ENCODE measurements around the gene PWWP2B.

The PWWP2B gene

DNA sequence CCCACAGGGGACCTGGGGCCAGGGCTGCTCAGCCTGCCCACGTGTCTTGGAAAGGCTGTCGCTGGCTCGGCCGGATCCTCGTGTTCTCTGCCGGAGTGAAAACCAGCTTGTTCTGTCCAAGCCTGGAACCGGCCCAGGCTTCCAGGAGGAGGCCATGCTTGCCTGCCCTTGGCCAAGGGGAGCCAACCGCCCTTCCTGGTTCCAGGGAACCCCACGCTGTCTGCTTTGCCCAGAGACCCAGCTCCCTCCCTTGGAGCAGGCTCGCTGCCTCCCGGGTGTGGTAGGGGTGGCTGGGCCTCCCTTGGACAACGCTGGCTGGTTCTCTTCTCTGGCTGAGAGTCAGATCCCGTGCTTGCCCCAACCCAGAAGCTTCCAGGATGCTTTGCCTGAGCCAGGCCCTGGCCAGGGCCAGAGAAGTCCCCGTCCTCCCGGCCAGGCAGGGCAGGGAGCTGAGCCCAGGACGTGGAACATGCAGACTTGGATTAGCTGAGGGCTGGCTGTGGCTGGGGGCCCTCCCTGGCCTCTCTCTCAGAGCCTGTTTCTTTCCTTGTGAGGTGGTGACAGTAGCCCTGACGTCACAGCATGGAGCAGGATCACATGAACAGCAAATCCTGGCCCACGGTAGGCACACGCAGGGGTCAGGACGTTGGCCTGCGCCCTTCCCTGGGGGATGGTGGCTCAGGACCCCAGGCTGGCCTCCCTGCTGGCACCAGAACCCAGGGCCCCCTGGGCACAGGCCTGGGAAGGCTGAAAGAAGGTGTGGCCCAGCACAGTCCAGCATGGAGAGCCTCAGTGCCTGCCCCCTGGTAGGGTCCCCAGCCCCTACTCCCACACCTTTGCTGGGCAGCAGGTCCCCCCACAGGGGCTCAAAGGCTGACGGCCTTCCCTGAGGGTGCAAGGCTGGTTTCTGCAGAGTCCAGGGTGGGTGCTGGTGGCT is 67.5 kb downstream of the PWWP2B start:
- H3K4me2 ChIP-seq (ENCODE audit: low read length): no peak overlapping the region
- no peaks in the 10 kb centered on the region for H4K20me1 ChIP-seq (ENCODE audit: control insufficient read depth, insufficient read depth, low read depth, low read length)
- TF ChIP-seq EZH2phosphoT487 (IDR thresholded peaks at IDR 0.05; ENCODE audit: borderline replicate concordance, low read length): no peak
- TF ChIP-seq, protein P1, sequence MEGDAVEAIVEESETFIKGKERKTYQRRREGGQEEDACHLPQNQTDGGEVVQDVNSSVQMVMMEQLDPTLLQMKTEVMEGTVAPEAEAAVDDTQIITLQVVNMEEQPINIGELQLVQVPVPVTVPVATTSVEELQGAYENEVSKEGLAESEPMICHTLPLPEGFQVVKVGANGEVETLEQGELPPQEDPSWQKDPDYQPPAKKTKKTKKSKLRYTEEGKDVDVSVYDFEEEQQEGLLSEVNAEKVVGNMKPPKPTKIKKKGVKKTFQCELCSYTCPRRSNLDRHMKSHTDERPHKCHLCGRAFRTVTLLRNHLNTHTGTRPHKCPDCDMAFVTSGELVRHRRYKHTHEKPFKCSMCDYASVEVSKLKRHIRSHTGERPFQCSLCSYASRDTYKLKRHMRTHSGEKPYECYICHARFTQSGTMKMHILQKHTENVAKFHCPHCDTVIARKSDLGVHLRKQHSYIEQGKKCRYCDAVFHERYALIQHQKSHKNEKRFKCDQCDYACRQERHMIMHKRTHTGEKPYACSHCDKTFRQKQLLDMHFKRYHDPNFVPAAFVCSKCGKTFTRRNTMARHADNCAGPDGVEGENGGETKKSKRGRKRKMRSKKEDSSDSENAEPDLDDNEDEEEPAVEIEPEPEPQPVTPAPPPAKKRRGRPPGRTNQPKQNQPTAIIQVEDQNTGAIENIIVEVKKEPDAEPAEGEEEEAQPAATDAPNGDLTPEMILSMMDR (IDR thresholded peaks at IDR 0.05; ENCODE audit: low read depth, low read length, poor library complexity, severe bottlenecking): no peak
- no peaks in the 10 kb centered on the region for H3K36me3 ChIP-seq (ENCODE audit: control insufficient read depth, low read length)
- H3K4me3 ChIP-seq (ENCODE audit: low read length): no peak overlapping the region
- H3K9me3 ChIP-seq (ENCODE audit: control insufficient read depth, insufficient read depth, low read length): no peaks in the 10 kb centered on the region
- H3F3A ChIP-seq (ENCODE audit: control insufficient read depth, insufficient read depth): no peaks in the 10 kb centered on the region
- no peak overlapping the region for H3K27ac ChIP-seq (ENCODE audit: low read depth, low read length)
- no peaks in the 10 kb centered on the region for H3K9me2 ChIP-seq (replicated peaks; ENCODE audit: control insufficient read depth, low read length)
- no peaks in the 10 kb centered on the region for H3K79me2 ChIP-seq (ENCODE audit: control insufficient read depth, low read length)
- no peaks in the 10 kb centered on the region for H3K4me1 ChIP-seq (ENCODE audit: control insufficient read depth, low read length)
- H3K27me3 ChIP-seq (ENCODE audit: control insufficient read depth, low read length): no peaks in the 10 kb centered on the region

DNA sequence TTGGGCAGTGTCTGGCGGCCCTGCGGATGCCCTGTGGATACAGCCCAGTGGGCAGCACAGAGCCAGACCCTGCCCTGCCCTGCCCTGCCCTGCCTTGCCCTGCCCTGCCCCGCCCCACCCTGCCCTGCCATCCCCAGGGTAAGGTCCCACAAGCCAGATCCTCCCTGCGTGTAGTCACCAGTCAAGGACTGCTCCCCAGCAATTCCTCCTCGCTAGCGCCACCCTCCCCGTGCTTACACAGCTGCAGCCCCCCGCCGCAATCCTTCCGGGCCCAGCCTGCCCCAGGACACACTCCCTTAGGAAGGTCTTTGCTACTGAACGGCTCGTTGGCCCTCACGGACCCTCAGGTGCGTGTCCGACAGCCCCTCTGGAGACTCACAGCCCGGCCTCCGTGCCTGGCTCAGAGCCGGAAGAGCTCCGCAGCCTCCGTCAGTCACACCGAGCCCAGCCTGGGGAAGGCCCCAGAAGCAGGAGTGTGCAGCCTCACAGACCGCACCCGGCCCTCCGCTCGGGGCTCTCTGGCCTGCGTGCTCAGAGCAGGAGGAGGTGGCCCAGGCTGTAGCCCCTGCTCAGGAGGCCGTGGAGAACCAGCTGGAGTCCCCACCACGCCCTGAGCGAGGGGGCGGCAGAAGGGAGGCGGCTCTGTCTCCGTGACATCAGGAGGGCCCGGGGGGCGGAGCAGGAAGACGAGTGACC is 68.3 kb downstream of the PWWP2B start:
- Histone ChIP-seq H3K9me2 (replicated peaks; ENCODE audit: control insufficient read depth, low read length) (no peaks in the 10 kb centered on the region), H3K27ac (ENCODE audit: low read depth, low read length) (no peak overlapping the region), H3K36me3 (ENCODE audit: control insufficient read depth, low read length) (no peaks in the 10 kb centered on the region), H3K79me2 (ENCODE audit: control insufficient read depth, low read length) (no peaks in the 10 kb centered on the region), H3F3A (ENCODE audit: control insufficient read depth, insufficient read depth) (no peaks in the 10 kb centered on the region), H3K4me3 (ENCODE audit: low read length) (no peak overlapping the region), H3K9me3 (ENCODE audit: control insufficient read depth, insufficient read depth, low read length) (no peaks in the 10 kb centered on the region), H3K4me1 (ENCODE audit: control insufficient read depth, low read length) (no peaks in the 10 kb centered on the region), H4K20me1 (ENCODE audit: control insufficient read depth, insufficient read depth, low read depth, low read length) (no peaks in the 10 kb centered on the region), H3K4me2 (ENCODE audit: low read length) (no peak overlapping the region), H3K27me3 (ENCODE audit: control insufficient read depth, low read length) (no peaks in the 10 kb centered on the region)
- TF ChIP-seq, protein P1 (IDR thresholded peaks at IDR 0.05; ENCODE audit: low read depth, low read length, poor library complexity, severe bottlenecking): no peak
- no peak for TF ChIP-seq EZH2phosphoT487 (IDR thresholded peaks at IDR 0.05; ENCODE audit: borderline replicate concordance, low read length)

DNA sequence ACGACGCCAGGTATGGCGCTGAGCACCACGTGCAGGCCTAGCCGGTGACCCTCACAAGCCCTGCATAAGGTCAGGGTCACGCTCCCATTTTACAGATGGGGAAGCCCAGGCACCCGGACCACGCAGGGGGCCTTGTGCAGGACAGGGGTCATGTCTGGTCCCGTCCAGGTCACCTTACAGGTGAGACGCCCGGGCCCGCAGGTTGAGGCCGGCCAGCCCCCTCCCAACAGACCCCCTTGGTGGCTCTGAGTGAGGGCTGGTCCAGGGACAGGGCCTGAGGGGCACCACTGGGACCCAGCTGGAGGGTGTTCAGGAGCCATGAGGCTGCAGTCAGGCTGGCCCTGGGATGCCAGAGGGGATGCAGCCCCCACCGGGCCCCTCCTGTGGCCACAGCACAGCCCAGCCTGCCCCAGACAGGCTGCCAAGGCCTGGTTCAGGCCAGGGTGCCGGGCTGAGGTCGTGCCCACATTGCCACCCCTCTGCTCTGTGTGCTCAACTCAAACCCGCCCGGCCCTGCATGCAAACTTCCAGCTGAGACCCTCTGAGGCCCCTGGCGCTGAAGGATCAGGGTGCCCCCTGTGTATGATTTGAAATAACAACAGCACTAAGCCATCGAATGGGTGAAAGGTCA is 69.0 kb downstream of the PWWP2B start:
- Histone ChIP-seq H3K4me1 (ENCODE audit: control insufficient read depth, low read length) (no peaks in the 10 kb centered on the region), H4K20me1 (ENCODE audit: control insufficient read depth, insufficient read depth, low read depth, low read length) (no peaks in the 10 kb centered on the region), H3K9me2 (replicated peaks; ENCODE audit: control insufficient read depth, low read length) (no peaks in the 10 kb centered on the region), H3K4me2 (ENCODE audit: low read length) (no peak overlapping the region), H3K36me3 (ENCODE audit: control insufficient read depth, low read length) (no peaks in the 10 kb centered on the region), H3F3A (ENCODE audit: control insufficient read depth, insufficient read depth) (no peaks in the 10 kb centered on the region), H3K9me3 (ENCODE audit: control insufficient read depth, insufficient read depth, low read length) (no peaks in the 10 kb centered on the region), H3K79me2 (ENCODE audit: control insufficient read depth, low read length) (no peaks in the 10 kb centered on the region), H3K27me3 (ENCODE audit: control insufficient read depth, low read length) (no peaks in the 10 kb centered on the region), H3K27ac (ENCODE audit: low read depth, low read length) (no peak overlapping the region), H3K4me3 (ENCODE audit: low read length) (no peak overlapping the region)
- no peak for TF ChIP-seq EZH2phosphoT487 (IDR thresholded peaks at IDR 0.05; ENCODE audit: borderline replicate concordance, low read length)
- TF ChIP-seq, protein P1 (IDR thresholded peaks at IDR 0.05; ENCODE audit: low read depth, low read length, poor library complexity, severe bottlenecking): no peak
